Posterior vena cava (tissue), 2 donors: ENCODE results near the gene IL3. TPM values are rescaled to one million over a fixed set of nuclear protein-coding genes. Genes with fewer than 3 reads are reported as not detected.
A peak's percentile ranks its signal among the peaks of the same experiment; 100 is the strongest.

Experiments
- DNase-seq: peaks from one replicate; pipeline ENCODE4 v3.0.0-alpha.2; 2020; ENCODE audit warnings: low spot score
- intact Hi-C, 2 donors: fragments of 100-400 bp; cut with DNase I; formaldehyde crosslinking; loops; one replicate each; pipeline versions ENCODE4 v1.14.1 to v1.14.2; 2022 to 2023
- total RNA-seq, 2 donors: library from RNA; stranded (reverse); fragmentation: NEBNext Ultra II Directional; extraction: Animal tissue kit (Norgen Biotek cat#: 25700); gene quantifications; one replicate each; pipeline ENCODE4 v1.2.1, GENCODE V29; 2021
- donor health status: DM: yes; HTN: yes; CAD: no.
- donor health status: DM: yes; HTN: yes; CAD: no.

IL3 gene
- total RNA-seq, 2 donors from 2014 or later, result not detected

GRCh38 chr5:132054697-132055440 is 5.6 kb upstream of the IL3 start:
- intact Hi-C loops, result no loop called here
- peak; percentile 53 for DNase-seq

- no peak for DNase-seq
These were observed 5.0 kb upstream of the IL3 start for GRCh38 chr5:132055441-132055807.

GRCh38 chr5:132055808-132056609 is 4.4 kb upstream of the IL3 start:
- DNase-seq, result peak; percentile 74
- intact Hi-C loops, result no loop called here

More at GRCh38 chr5:132055441-132055807, 5.0 kb upstream of the IL3 start:
- intact Hi-C loops, result no loop called here

GRCh38 chr5:132056610-132057497 is 3.6 kb upstream of the IL3 start:
- intact Hi-C loops, result no loop called here
- peak; percentile 48 for DNase-seq

GRCh38 chr5:132057498-132058255 is 2.8 kb upstream of the IL3 start:
- intact Hi-C loops, result no loop called here
- DNase-seq, result no peak

- intact Hi-C loops, result no loop called here
- DNase-seq, result peak; percentile 66
These were observed 1.8 kb upstream of the IL3 start for GRCh38 chr5:132058646-132059042.

GRCh38 chr5:132059043-132059695 is 1.3 kb upstream of the IL3 start:
- intact Hi-C loops, result no loop called here
- peak; percentile 62 for DNase-seq

GRCh38 chr5:132059696-132060500 is 557 bp upstream of the IL3 start:
- intact Hi-C loops, result no loop called here
- DNase-seq, result peak; percentile 78

GRCh38 chr5:132063090-132063911 is 2.8 kb downstream of the IL3 start:
- intact Hi-C loops, result no loop called here
- DNase-seq, result peak; percentile 90

- peak; percentile 60 for DNase-seq
- intact Hi-C loops, result no loop called here
These were observed 3.7 kb downstream of the IL3 start for GRCh38 chr5:132064140-132064539.

- intact Hi-C loops, result no loop called here
- peak; percentile 89 for DNase-seq
These were observed 4.4 kb downstream of the IL3 start for GRCh38 chr5:132064738-132065331.

- intact Hi-C loops, result no loop called here
- DNase-seq, result peak; percentile 83
These were observed 5.0 kb downstream of the IL3 start for GRCh38 chr5:132065351-132065937.

- peak; percentile 75 for DNase-seq
- intact Hi-C loops, result no loop called here
These were observed 5.7 kb downstream of the IL3 start for GRCh38 chr5:132065951-132066701.

- intact Hi-C loops, result no loop called here
- DNase-seq, result peak; percentile 17
These were observed 6.4 kb downstream of the IL3 start for GRCh38 chr5:132066871-132067270.

GRCh38 chr5:132067451-132067850 is 7.0 kb downstream of the IL3 start:
- DNase-seq, result peak; percentile 52
- intact Hi-C loops, result no loop called here
